Stimulated activated CD4-positive, alpha-beta T cell treated with anti-CD3 and anti-CD28 coated beads, Interleukin-4, amount 100 ng/mL, for 48 hours (primary cell): ENCODE results near the gene TEX54.
"Not testable (repeated sequence)": the region's sequence is repeated elsewhere in the genome, so short reads cannot be mapped to it uniquely, and the experiment has no call there.

Experiments
- DNase-seq, 2 donors: peaks; one replicate each; pipeline ENCODE4 v3.0.0-alpha.2; 2020; ENCODE audit warnings: low read depth in 2 of 2

The TEX54 gene

DNA sequence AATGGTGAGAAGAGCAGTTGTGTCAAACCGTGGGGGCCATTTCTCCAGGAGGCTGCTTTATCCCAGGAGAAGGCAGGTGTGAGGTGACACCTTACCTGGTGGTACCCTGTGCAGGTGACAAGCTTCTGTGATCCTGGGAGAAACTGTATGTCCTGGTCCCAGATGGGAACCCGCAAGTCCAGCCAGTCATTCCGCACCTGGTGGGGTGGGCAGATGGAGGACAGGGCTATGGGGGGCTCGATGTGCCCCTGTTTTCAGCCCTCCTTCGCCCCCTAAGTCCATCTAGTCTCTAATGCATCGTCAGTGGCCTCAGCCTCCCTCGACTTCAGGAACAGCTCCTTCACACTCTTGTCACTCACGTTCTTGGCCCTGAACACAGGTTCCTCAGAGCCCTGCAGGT is 2.7 kb upstream of the TEX54 start:
- DNase-seq = no peak

DNA sequence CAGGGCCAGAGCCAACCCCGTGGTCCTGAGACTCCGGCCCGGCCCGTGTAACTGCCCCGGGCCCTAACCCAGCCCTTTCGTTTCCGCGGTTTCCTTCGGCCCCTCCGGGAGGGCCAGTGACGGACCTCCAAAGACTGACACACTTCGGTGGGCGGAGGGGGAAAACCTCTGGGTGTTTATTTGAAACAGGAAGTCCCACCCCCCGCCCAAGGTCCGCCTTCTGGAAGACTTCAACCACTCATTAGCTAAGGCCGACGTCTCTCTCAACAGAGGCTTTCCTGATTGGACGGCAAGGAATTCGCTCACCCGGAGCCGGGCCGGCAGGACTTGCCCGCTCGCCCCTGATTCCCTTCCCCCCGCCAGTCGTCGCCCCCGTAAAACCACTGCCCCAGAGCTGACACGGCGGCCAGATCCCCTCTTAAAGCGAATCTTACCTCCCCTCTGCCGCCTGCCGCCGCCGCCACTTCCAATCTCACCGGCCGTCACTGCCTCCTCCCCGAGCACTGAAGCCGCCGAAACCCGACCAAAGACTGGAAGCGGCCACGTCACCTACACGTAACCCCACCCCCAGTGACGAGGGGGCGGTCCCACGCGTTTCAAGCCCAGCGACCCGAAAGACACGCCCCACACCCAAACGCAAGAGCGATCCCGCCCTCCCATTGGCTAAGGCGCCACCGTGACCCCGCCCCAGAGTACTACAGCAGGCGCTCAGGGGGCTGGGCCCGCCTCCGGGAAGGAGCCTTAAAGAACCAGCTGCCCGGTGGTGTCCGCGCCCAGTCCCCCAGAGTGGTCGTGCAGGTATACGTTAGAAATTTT is 913 bp downstream of the TEX54 start, which contains the start of gene STX5:
TSS of gene STX5 (minus strand) at position 532 of the 816 bp plus-strand sequence. CDS start 808 bp downstream, outside the sequence.
- peak; percentile 99 for DNase-seq

DNA sequence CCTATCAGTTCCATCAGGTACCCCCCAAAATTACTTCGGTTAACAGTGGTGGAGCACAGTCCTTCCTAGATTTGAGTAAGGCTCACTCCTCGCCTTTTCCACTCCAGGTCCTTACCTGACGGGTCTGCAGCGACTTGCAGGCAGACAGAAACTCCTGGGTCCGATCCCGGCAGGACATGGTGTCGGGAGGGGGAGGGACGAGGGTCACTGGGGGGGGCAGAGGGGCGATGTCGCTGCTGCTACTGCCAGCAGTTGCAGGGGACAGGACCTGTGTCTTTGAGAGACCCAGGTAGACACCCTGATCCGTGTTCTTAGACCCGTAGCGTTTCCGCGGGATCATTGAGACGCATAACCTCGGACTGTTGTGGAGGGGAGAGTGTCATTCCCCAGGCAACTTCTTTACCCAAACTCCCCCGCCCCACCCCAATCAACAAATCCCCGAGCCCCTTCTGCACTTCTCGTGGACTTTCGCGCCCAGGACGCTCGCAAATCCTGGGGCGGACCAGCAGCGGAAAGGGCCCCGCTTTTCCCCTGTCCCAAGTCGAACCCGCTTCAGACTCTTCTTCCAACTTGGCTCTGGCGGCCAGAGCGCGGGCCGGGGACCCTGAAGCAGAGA is 1.6 kb downstream of the TEX54 start:
- no peak for DNase-seq

DNA sequence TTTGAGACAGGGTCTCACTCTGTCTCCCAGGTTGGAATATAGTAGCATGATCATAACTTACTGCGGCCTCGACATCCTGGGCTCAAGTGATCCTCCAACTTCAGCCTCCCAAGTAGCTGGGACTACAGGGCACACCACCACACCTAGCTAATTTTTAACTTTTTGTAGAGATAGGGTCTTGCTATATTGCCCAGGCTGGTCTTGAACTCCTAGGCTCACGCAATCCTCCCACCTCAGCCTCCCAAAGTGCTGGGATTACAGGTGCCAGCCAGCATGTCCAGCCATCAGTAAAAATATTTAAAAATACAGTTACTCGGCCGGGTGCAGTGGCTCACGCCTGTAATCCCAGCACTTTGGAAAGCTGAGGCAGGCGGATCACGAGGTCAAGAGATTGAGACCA is 4.5 kb downstream of the TEX54 start:
- not testable (repeated sequence) for DNase-seq

DNA sequence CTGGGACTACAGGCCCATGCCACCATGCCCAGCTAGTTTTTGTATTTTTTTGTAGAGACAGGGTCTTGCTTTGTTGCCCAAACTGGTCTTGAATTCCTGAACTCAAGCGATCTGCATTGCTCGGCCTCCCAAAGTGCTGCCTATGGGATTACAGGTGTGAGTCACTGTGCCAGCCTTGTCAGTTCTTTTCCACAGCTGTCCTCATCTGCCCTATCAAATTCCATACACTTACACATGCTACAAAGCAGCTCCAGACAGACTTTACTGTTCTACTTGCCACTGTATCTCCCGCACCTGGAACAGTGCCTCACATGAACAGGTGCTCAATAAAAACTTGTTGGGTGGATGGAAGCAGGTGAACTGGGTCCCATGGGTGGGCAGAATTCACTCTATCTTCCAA is 9.0 kb downstream of the TEX54 start:
- DNase-seq = no peak

DNA sequence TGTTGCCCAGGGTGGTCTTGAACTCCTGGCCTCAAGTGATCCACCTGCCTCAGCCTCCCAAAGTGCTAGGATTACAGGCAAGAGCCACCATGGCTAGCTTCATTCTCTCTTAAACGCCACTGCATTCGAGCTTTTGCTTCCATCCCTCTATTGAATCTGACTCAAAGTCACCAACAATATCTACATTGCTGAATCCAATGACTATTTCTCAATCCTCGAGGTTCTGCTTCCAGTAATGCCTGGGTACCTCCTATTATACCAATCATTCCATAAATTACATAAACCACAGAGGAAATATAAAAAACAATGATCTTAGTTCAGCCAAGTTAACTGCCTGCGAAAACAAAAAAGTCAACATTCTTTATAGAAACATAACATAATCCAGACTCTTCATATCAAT is 15.5 kb downstream of the TEX54 start:
- no peak for DNase-seq

DNA sequence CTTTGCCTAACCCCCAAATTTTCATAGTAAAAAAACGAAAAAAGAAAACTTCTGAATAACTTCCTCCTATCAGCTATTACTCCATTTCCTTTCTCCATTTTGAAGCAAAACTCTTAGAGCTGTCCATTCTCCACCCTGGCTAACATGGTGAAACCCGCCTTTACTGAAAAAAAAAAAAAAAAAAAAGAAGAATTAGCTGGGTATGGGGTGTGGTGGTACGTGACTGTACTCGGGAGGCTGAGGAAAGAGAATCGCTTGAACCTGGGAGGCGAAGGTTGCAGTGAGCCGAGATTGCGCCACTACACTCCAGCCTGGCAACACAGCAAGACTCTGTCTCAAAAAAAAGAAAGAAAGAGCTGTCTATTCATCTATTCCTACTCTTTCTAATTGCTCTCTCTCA is 16.1 kb downstream of the TEX54 start:
- no peak for DNase-seq

DNA sequence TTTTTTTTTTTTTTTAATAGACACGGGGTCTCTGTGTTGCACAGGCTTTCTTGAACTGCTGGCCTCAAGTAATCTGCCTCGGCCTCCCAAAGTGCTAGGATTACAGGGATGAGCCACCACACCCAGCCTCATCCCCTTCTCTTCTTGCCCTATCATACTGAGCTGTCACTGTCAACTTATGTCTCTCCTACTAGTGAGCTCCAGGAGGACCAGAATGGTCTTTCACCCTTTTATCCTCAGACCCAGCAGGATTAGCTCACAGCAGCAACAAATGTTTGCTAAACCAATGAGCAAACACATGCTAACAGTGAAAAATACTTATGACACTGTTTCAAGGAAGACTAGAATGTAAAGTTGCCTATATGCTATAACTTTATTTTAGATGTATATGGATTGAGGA is 21.0 kb downstream of the TEX54 start:
- no peak for DNase-seq

DNA sequence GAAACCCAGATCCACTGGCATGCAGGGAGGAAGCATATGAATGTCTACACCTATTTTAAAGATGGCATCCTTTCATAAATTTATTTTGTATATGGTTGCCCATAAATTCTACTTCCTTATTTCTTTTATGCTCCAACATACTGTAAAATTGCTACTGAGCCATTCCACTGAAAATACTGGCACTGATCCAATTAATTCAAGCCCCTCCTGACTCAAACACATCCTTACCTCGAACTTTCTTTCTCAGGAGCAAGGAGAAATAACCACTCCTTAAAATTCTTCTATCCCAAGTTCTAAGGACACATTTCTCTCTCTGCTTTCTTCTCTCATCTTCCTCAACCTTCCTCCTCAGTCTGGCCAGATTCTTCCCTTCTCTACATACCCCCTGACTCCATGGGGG is 21.9 kb downstream of the TEX54 start:
- no peak for DNase-seq

DNA sequence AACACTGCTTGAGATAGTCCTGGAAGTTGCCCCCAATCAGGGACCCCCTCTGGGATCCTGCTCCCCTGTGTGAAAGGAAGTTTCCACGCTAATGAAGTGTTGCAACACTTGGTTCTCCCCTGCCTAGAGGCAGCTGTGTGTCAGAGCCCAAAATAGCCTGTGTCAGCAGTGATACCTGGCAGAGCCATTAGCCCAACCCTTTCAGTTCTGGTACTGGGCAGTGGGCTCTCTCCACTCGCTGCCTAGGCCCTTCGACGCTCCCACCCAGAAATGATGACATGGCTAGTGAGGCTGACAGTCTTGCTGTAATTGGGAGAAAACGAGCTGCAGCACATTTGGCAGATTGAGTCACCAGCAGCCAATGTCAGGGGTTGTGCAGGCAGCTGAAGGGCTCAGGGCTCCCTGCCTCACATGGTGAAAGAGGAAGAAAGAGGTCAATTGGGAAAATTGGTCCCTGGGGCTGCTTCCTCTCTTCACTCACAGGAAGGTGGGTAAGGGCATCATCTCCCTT is 26.0 kb downstream of the TEX54 start:
- DNase-seq = no peak

DNA sequence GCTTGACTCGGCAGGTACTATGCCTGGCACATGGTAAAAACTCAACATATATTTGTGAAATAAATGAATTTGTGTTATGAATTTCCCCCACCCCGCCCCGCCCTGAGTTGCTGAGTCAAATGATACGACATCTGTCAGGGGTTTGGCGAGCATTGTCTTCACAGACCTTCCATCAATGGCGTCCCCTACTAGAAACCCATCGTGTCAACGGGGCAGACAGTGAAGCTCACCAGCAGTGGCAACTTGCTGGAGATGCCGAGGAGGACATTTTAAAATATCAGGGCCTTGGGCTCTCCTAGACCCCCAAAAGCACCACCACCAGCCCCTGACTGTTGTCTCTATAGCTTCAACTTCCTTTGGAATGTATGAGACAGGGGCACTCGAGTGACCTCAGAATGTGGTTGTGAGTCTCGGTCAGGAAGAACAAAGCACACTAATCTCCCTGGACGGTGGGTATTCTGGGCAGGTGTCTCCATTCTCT is 26.6 kb downstream of the TEX54 start:
- DNase-seq = no peak

DNA sequence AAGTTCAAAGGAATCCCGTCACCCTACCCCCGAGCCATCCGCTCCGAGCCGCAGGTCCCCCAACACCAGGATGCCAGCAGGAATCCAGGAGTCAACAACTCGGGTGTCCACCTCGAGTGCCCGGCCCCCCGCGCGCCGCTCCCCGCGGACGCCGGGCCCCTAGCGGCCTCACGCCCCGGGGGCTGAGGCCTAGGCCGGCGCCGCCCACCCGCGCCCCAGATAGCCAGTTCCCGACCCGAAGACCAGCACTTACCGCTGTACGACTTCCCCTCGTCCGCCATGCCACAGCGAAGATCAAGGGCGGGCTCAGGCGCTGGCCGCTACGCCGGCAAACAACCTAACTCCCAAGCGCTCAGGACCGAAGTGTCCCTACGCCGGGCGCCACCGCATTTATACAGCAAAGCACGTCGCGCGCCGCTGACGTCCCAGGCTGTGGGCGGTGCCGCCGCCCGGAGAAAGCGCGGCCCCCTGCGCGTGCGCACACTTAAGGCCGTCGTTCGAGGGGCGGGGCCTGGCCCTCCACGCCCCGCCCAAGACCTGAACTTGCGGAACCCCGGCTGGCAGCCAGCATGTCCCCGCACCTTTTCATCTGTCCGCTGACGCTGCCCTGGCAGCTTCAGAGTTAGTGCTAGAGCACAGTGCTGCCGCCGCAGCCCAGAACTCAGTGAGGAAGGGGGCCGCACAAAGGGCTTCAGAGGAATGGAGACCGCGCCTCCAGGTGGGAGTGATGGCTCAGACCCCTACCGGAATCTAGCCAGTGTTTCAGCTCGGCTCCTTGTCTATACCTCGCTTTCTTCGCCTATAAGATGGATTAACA is 27.4 kb downstream of the TEX54 start, which contains the start of gene NXF1:
TSS of gene NXF1 (minus strand) at position 365 of the 817 bp plus-strand sequence. CDS start at position 281, 84 bp downstream.
- peak; percentile 92 to 95 for DNase-seq

DNA sequence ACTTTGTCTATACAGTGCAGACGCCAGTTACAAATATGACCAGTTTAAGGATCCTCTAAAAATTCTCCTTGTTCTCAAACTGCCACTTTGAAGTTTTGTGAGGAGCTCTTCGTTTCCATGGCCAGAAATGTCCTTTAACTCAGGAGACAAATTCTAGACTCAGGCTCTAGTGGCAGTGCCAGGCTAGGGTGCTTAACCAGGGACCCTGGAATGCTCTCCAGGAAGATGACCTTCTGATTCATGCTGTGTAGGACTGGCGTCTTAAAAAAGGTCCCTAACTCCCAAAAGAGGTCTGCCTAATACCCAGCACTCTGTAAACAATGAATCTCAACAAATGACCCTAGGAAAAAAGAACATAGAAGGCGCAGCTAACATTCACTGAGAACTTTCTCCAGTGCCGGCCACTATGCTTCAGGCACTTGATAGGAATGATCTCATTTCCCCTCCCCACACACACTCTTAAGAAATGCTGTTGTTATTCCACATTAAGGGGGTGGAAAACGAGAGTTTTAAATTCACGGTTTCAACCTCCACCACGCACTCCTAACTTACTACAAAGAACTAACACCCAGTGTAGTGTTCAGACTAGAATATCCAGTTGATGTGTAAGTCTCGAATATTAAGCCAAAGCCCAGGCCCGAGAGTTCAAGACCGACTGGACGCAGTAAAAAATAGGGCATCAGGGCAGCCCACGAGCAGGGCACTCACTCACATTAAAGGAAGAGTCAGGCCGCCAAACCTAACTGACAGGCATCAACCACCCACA is 28.1 kb downstream of the TEX54 start:
- DNase-seq = no peak

DNA sequence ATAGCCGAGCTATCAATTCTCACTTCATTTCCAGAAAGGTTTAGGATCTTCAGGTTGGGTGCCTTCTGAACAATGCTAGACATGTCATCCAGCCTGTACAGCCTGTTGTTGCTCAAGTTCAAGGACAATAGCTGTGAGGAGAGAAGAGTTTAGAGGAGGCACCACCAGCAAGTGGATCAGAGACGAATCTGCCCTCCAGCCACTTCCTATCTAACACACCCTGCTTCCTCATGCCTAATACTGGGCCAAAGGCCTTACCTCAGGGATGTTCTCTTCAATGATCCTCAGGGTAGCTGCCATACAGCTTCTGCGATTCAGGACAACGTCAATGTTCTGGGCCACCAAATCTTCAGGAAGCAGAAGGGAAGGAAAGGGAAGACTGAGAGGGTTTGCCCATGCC is 31.6 kb downstream of the TEX54 start:
- DNase-seq = no peak

DNA sequence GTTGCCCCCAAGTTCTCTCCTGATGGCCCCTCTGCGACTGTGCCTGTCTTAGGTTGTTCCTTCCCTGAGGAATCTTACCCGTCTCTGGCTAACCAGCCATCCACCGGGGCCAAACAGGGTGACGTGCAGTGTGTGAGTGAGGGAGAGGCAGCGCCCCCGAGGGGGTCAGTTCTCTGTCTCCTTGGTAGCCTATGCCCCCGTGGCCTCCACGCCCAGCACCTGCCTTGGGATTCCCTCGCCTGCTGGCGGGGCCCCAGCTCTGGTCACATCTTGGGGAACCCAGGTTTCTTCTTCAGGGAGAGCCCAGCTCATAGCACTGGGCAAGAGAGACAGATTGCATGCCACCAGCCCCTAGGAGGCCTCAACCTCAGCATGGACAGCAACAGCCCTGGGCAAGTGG is 33.2 kb downstream of the TEX54 start:
- DNase-seq = no peak

DNA sequence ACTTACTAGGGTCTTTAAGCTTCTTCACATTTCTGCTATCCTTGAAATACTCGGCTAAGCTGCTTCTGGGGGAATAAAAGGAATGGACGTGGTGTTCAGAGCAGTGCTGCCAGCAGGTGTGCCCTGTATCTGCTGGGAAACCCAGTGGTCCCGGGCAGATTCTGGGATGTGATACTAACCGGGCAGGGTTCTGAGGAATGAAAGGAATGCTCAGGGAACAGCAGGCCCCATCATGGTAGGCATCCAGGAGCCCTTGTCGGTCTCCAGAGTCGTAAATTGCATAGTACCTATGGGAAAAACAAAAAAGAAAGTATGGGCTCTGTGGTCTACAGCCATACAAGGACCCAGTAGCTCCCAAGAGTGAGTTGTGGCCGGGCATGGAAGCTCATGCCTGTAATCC is 36.4 kb downstream of the TEX54 start:
- DNase-seq = no peak

DNA sequence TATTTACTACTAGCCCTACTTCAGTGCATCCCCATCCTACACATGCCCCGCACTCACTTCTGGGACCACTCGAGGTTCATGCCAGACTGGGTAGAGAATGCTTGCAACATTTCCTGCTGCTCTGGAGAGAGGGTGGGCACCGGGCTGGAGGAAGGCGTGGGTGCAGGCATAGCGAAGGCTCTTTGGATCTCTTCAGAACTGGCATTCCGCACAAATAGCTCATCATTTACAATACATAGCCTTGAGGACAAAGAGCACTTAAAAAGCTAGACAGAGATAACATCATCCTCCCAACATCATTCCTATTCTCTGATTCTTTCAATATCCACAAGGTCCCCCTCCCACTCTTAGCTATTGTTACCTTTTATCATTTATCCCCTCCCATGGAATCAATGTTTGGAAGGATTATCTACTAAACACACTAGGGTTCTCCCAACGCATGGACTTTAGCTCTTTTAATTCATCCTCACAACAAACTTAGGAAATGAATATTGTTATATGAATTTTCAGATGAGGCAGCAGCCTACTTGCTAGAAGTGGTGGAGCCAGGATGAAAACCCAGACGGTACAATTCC is 38.4 kb downstream of the TEX54 start:
- no peak for DNase-seq

DNA sequence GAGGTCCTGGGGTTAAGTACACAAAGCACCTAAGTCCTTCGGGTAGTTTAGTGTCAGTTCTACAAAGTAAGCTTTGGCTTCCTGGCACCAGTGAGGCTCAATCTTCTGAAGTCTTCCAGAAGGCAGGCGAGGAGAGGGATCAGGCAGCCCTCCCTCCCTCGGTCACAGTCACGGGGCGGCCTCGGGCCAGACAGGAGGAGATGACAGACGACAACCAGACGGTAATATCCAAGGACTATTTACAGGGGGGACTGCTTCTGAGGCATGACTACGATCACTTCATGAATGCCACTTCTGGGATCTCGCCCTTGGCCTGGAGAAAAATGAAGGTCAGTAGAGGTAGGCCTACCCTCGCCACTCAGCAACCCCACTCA is 40.5 kb downstream of the TEX54 start:
- no peak for DNase-seq

DNA sequence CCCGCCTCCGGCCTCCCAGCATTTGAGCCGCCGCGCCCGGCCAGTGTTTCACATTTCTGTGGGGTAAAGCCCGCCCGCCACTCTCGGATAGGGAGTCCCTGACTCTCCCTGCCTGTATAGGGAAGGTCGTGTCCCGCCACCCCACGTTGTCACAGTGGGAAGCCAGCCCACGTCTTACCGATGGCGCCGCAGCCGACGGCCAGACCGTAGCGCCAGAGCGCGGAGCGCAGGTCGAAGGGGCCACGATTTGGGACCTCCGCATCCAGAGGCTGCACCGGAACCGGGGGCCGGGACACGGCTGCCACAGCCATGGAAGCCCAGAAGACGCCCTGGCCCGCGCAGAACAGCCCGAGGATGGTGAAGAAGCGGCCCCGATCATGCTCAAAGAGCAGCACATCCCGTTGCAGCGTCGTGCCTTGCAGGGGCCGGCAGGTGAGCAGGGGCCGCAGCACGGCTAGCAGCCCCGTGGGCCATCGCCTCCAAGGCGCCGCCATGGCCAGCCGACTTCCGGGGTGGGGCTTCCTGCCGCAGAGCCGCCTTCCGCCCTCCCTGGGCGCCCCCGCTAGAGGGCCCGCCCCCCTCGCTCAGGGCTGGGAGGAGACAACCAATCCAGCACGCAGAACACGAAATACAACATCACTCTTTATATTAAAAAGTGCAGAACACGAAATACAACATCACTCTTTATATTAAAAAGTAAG is 41.0 kb downstream of the TEX54 start, which contains the start of gene TMEM223:
TSS of gene TMEM223 (minus strand) at position 506 of the 701 bp plus-strand sequence. CDS start at position 494, 12 bp downstream.
- peak; percentile 86 to 90 for DNase-seq

DNA sequence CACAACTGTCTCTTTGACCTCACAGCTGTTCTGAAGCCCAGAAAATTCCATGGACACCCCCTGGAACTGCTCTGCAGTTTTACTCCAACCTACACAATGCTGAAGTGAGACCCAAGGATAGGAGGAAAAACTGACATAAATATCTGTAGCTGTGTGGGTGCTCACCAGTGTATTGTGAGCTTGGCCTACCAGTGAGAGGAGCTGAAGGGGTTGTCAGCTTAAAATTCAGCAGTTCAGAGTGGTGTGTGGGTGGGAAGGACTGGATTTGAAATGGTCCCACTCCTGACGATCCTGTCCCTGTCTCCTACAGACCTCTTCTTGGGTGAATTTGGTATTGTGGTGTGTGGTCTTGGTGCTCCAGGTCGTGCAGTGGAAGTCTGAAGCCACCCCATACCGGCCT is 43.1 kb downstream of the TEX54 start:
- no peak for DNase-seq
